HG02840 (cell line): Measurements from ENCODE around the gene NAA20.

ENCODE experiments used
- ATAC-seq: cut with Tn5 transposase; IDR thresholded peaks from one replicate; pipeline ENCODE4 v1.9.1; 2021; ENCODE audit warnings: mild to moderate bottlenecking, moderate library complexity, moderate number of reproducible peaks; ENCODE audit not compliant: unreplicated experiment, low FRiP score

Gene NAA20

GRCh38 chr20:20014659-20015058 lies 2.5 kb upstream of the NAA20 start:
- no peak for ATAC-seq

- ATAC-seq: peak; percentile 15
Measured at GRCh38 chr20:20017844-20018185, 653 bp downstream of the NAA20 start.

- no peak for ATAC-seq
Measured at GRCh38 chr20:20018366-20018765, 1.2 kb downstream of the NAA20 start.

GRCh38 chr20:20019123-20019522 lies 2.0 kb downstream of the NAA20 start:
- no peak for ATAC-seq

- no peak for ATAC-seq
Measured at GRCh38 chr20:20020908-20021307, 3.7 kb downstream of the NAA20 start.

- ATAC-seq: no peak
Measured at GRCh38 chr20:20021835-20022234, 4.7 kb downstream of the NAA20 start.

- no peak for ATAC-seq
Measured at GRCh38 chr20:20022498-20022897, 5.3 kb downstream of the NAA20 start.

- ATAC-seq: no peak
Measured at GRCh38 chr20:20023395-20023794, 6.2 kb downstream of the NAA20 start.

GRCh38 chr20:20024942-20025341 lies 7.8 kb downstream of the NAA20 start:
- ATAC-seq: no peak

- no peak for ATAC-seq
Measured at GRCh38 chr20:20027284-20027683, 10.1 kb downstream of the NAA20 start.

- ATAC-seq: no peak
Measured at GRCh38 chr20:20031790-20032189, 14.6 kb downstream of the NAA20 start.

- ATAC-seq: no peak
Measured at GRCh38 chr20:20034486-20034885, 17.3 kb downstream of the NAA20 start.

- ATAC-seq: no peak
Measured at GRCh38 chr20:20036756-20037155, 19.6 kb downstream of the NAA20 start.

GRCh38 chr20:20037960-20038359 lies 20.8 kb downstream of the NAA20 start:
- no peak for ATAC-seq

- no peak for ATAC-seq
Measured at GRCh38 chr20:20038586-20038985, 21.4 kb downstream of the NAA20 start.

- ATAC-seq: no peak
Measured at GRCh38 chr20:20039752-20040387, 22.7 kb downstream of the NAA20 start.

GRCh38 chr20:20051767-20052073 lies 34.6 kb downstream of the NAA20 start:
- ATAC-seq: peak; percentile 12

- ATAC-seq: peak; percentile 90
Measured at GRCh38 chr20:20052074-20052970, 35.2 kb downstream of the NAA20 start, which contains the start of the genes CFAP61 and CRNKL1. Gene CFAP61 (plus strand): TSS chr20:20052532. CDS start chr20:20056654, 4,122 bp downstream. Gene CRNKL1 (minus strand): TSS chr20:20052466. CDS start chr20:20052342, 124 bp downstream.

GRCh38 chr20:20060234-20060998 lies 43.3 kb downstream of the NAA20 start:
- ATAC-seq: no peak

- no peak for ATAC-seq
Measured at GRCh38 chr20:20063941-20064702, 47.0 kb downstream of the NAA20 start.
